GM19193 (cell line): ENCODE results near the gene SBDS.

Experiments
- POLR2A ChIP-seq: IDR thresholded peaks from 4 replicates; pipeline ENCODE4 v1.6.1; 2011; ENCODE audit not compliant: insufficient read depth, insufficient read length; ENCODE audit errors: extremely low read depth

Gene SBDS

GRCh38 chr7:66957595-66958290 lies 37.6 kb downstream of the SBDS start:
- no peak for TF ChIP-seq POLR2A

GRCh38 chr7:66953044-66953427 lies 42.4 kb downstream of the SBDS start:
- TF ChIP-seq POLR2A = no peak

- TF ChIP-seq POLR2A = no peak
Measured at GRCh38 chr7:66952343-66953043, 42.9 kb downstream of the SBDS start.

GRCh38 chr7:66950763-66951162 lies 44.6 kb downstream of the SBDS start:
- no peak for TF ChIP-seq POLR2A

GRCh38 chr7:66950311-66950710 lies 45.1 kb downstream of the SBDS start:
- no peak for TF ChIP-seq POLR2A

- TF ChIP-seq POLR2A = no peak
Measured at GRCh38 chr7:66948480-66949109, 46.8 kb downstream of the SBDS start.

GRCh38 chr7:66946545-66946944 lies 48.8 kb downstream of the SBDS start:
- TF ChIP-seq POLR2A = no peak

GRCh38 chr7:66939325-66939724 lies 56.1 kb downstream of the SBDS start:
- no peak for TF ChIP-seq POLR2A

- TF ChIP-seq POLR2A = no peak
Measured at GRCh38 chr7:66937940-66938339, 57.4 kb downstream of the SBDS start.
